Stimulated activated naive CD8-positive, alpha-beta T cell treated with anti-CD3 and anti-CD28 coated beads, Interleukin-15, Interleukin-2, amounts not matched to agents 100 U/mL and 50 U/mL, for 24 hours (primary cell): ENCODE measurements around the gene SSNA1.
A peak's percentile ranks its signal among the peaks of the same experiment; 100 is the strongest.

ENCODE experiments used
- ATAC-seq: fragments of 150-1000 bp; cut with Tn5 transposase; one replicate; pipeline ENCODE4 v1.10.0; 2021
- DNase-seq: peaks from one replicate; pipeline ENCODE4 v3.0.0; 2021

Gene SSNA1

DNA sequence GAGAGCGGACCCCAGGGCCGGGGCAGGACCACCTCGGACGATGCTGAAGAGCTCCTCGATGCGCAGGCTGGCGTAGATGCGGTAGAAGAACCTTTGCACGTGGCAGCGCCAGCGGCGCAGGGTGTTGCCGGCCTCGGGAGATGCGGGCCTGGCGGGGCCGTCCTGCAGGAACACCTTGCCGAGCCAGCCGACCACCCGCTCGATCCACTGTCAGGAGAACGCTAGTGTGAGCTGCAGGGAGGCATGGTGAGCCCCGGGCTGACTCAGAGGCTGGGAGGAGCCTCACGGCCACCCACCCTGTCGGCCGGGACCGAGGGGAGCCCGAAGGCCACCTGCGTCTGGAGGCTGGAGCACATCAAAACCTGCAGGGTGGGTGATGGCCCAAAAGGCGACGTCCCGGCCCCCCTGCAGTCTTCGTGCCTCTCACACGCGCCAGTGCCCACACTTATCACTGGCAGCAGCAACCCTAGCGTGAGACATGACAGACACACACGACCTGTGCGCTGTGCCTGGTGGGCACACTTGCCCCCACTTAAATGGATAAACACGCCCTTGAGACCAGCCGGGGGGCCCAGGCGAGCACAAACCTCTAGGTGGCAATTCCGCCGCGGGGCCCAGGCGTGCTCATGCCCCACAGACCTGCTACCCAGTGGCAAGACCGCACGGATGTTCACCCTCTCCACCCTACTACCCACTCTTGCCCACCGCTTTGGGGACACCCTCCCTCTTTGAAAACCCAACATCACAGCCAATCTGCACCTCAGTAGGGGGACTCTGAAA is 3.4 kb upstream of the SSNA1 start:
- no peak for ATAC-seq
- DNase-seq, result no peak

- ATAC-seq (no peak), DNase-seq (no peak)
Observed at GRCh38 chr9:137185921-137186320, 2.6 kb upstream of the SSNA1 start.

DNA sequence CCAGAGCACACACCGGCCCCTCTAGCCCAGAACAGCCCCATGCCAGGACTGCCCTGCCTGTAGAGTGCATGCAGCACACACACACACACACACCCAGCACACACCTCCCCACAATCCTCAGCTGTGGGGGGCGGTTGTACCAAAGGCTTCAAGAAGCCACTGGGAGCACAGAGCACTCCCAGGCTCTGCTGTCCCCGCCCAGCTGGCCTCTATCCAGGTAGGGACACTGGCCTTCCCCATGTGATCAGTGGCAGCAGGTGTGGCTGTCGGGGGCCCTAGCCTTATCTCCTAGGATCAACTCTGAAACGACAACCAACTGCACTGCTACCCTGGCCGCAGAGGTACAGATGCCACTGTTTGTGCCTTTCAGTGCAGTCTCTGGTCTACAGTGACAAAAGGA is 2.1 kb upstream of the SSNA1 start:
- ATAC-seq (no peak), DNase-seq (no peak)

GRCh38 chr9:137187386-137187785 is 1.1 kb upstream of the SSNA1 start:
- ATAC-seq (no peak), DNase-seq (no peak)

GRCh38 chr9:137188086-137188489 is 388 bp upstream of the SSNA1 start:
- DNase-seq (no peak), ATAC-seq (peak; percentile 1)

- ATAC-seq (no peak), DNase-seq (no peak)
Observed at GRCh38 chr9:137189297-137190295, 1.1 kb downstream of the SSNA1 start.

GRCh38 chr9:137190315-137190856 is 1.9 kb downstream of the SSNA1 start:
- DNase-seq (no peak), ATAC-seq (no peak)

GRCh38 chr9:137191245-137191644 is 2.8 kb downstream of the SSNA1 start:
- DNase-seq (no peak), ATAC-seq (no peak)

DNA sequence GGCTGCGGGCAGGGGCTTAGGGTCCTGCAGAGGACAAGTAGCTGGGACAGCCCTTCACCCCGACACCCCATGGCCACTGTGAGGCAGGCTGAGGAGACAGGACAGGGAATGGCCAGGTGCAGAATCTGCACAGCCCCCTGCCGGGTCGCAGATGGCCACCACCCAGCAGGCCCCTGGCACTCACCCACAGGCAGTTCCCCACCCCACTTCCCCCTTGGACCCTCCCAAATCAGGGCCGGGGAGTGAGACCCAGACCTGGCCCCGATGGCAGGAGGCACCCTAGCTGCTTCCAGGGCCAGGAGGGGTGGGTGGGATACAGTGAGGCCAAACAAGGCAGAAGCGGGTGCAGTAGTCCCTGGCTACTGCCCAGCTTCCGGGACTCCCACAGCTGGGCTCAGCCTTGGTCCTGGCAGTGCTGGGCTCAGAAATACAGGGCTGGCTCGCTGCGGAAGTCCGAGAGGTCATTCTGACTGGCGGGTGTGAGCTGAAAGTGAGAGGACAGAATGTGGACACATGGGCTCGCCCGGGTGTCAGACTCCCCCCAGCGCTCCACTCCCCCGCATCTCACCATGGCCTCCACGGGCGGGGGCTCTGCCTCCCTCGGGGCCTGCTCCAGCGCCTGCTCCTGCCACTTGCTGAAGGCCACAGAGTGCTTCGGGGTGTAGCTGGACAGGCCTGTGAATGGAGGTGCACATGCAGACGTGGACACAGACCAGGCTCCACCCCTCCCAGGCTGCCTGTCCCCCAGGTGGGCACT is 3.4 kb downstream of the SSNA1 start:
- ATAC-seq (no peak), DNase-seq (no peak)

DNA sequence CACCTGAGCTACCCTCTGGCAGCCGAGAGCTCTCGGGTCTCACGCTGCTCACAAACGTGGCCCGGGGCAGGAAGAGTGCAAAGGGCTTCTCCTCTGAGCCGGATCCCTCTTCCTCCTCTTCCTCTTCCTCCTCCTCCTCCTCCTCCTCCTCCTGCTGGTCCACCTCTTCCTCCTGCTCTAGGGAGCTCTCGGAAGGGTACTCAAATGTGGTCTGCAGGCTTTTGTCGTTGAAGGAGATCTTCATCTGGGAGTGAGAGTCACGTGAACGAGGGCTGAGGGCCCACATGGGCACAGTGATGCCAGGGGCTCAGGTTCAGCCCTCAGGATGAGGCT is 3.9 kb downstream of the SSNA1 start:
- DNase-seq, result no peak
- ATAC-seq, result no peak

DNA sequence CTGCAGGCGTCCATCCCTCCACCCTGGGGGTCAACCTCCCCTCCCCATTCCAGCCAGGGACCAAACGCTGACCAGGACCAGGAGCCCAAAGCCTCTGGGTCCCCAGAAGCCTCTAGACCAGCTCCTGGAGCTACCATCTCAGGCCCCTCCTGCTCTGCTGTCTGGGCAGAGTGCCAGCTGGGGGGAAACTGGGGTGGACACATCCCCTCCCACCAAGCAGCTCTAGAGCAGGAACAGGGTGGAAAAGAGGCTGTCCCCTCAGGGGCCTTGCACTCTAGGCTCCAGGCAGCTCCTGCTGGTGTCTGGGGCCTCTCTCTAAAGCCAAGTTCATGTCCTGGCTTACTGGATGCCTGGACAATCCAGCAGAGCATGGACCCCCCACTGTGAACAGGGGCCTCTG is 4.4 kb downstream of the SSNA1 start:
- ATAC-seq, result no peak
- no peak for DNase-seq

- ATAC-seq (no peak), DNase-seq (no peak)
Observed at GRCh38 chr9:137193771-137194170, 5.3 kb downstream of the SSNA1 start.

GRCh38 chr9:137194388-137194787 is 5.9 kb downstream of the SSNA1 start:
- ATAC-seq, result no peak
- DNase-seq, result no peak

- DNase-seq (no peak), ATAC-seq (no peak)
Observed at GRCh38 chr9:137194909-137195308, 6.4 kb downstream of the SSNA1 start.

- no peak for DNase-seq
- ATAC-seq, result no peak
Observed at GRCh38 chr9:137195525-137196220, 7.2 kb downstream of the SSNA1 start.

GRCh38 chr9:137198051-137198901 is 9.8 kb downstream of the SSNA1 start:
- DNase-seq, result no peak
- ATAC-seq, result no peak

- ATAC-seq, result no peak
Observed at GRCh38 chr9:137198902-137199283, 10.4 kb downstream of the SSNA1 start.

GRCh38 chr9:137199411-137200121 is 11.1 kb downstream of the SSNA1 start:
- ATAC-seq (no peak), DNase-seq (no peak)

More at GRCh38 chr9:137198902-137199283, 10.4 kb downstream of the SSNA1 start:
- DNase-seq, result no peak

GRCh38 chr9:137200311-137201204 is 12.1 kb downstream of the SSNA1 start, which contains the start of gene TPRN:
Gene TPRN, minus strand, starts transcription at chr9:137200741. Its CDS starts 30 bp downstream, at chr9:137200711.
- ATAC-seq (peak; percentile 95), DNase-seq (peak; percentile 99)
